Measurements from ENCODE around the gene RHBDF2.

DNA sequence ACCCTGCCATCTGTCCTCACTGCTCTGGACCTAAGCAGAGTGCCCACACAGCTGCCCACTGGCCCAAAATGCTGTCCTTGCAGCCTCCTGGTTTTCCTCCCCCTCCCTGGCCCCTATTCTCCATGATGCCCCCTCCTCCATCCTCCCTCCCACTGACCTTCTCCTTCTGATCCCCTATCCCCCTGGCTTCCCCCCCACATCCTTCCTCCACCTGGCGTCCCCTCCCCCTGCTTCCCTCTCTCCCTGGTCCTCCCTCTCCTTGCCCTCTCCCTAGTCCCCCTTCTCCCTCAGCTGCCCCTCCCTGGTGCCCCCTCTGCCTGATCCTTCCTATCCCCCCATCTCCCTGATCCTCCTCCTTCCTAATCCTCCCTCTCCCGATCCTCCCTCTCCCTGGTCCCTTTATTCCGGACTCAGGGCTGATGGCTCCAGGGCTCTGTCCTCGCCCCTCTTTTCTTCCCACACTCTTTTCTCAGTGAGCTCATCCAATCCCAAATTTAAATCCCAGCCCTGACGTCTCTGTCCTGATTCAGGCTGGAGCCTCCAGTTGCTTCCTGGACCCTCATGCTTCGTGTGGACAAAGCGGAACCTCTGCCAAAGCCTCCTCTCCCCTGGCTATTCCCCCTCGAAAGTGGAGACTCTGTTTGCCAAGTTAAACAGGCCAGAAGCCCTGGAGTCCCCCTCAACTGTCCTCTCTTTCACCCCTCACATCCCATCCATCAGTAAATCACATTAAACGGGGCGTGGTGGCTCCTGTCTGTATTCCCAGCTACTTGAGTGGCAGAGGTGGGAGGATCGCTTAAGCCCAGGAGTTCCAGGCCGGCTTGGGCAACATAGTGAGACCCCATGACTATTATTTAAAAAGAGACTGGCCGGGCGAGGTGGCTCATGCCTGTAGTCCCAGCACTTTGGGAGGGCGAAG is 18.1 kb upstream of the RHBDF2 start:
- no peak for TF ChIP-seq POLR2A (IDR thresholded peaks at IDR 0.05)
- TF ChIP-seq, protein P1, sequence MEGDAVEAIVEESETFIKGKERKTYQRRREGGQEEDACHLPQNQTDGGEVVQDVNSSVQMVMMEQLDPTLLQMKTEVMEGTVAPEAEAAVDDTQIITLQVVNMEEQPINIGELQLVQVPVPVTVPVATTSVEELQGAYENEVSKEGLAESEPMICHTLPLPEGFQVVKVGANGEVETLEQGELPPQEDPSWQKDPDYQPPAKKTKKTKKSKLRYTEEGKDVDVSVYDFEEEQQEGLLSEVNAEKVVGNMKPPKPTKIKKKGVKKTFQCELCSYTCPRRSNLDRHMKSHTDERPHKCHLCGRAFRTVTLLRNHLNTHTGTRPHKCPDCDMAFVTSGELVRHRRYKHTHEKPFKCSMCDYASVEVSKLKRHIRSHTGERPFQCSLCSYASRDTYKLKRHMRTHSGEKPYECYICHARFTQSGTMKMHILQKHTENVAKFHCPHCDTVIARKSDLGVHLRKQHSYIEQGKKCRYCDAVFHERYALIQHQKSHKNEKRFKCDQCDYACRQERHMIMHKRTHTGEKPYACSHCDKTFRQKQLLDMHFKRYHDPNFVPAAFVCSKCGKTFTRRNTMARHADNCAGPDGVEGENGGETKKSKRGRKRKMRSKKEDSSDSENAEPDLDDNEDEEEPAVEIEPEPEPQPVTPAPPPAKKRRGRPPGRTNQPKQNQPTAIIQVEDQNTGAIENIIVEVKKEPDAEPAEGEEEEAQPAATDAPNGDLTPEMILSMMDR (IDR thresholded peaks at IDR 0.05) = no peak
- no peak for TF ChIP-seq POLR2AphosphoS5 (IDR thresholded peaks at IDR 0.05; ENCODE audit: insufficient read depth in 1 of 2, low read depth in 1 of 2)
